Lung (tissue), 12 donors: Measurements from ENCODE around the gene CAP2. TPM values are rescaled to one million over a fixed set of nuclear protein-coding genes. Genes with fewer than 3 reads are reported as not detected.
A peak's percentile ranks its signal among the peaks of the same experiment; 100 is the strongest.

Experiments
- ATAC-seq: fragments of 200-7000 bp; cut with Tn5 transposase; one replicate; pipeline ENCODE4 v1.9.1; 2020; ENCODE audit warnings: moderate number of reproducible peaks; ENCODE audit not compliant: insufficient read depth, low FRiP score
- DNase-seq, 3 donors: peaks; one replicate each; pipeline ENCODE4 v3.0.0-alpha.2; 2013 to 2017
- H3K27ac ChIP-seq, 2 donors: one replicate each; pipeline ENCODE4 v1.5.1; 2013; ENCODE audit warnings: mild to moderate bottlenecking in 2 of 2, moderate library complexity in 2 of 2, control low read depth in 1 of 2, inconsistent platforms in 1 of 2, low read depth in 1 of 2, low read length in 1 of 2
- H3K27me3 ChIP-seq, 3 donors: one replicate each; pipeline ENCODE4 v1.5.1; 2013; ENCODE audit warnings: low read length in 2 of 3; ENCODE audit not compliant: control insufficient read depth in 3 of 3, insufficient read depth in 3 of 3
- H3K36me3 ChIP-seq, 4 donors: one replicate each; pipeline ENCODE4 v1.5.1; 2013; ENCODE audit warnings: low read length in 4 of 4, mild to moderate bottlenecking in 1 of 4, moderate library complexity in 1 of 4; ENCODE audit not compliant: control insufficient read depth in 4 of 4, insufficient read depth in 4 of 4
- H3K4me1 ChIP-seq, 5 donors: one replicate each; pipeline ENCODE4 v1.5.1; 2013; ENCODE audit warnings: low read length in 5 of 5, mild to moderate bottlenecking in 2 of 5, moderate library complexity in 1 of 5; ENCODE audit not compliant: control insufficient read depth in 5 of 5, insufficient read depth in 5 of 5
- H3K4me3 ChIP-seq: one replicate; pipeline ENCODE4 v1.5.1; 2013; ENCODE audit warnings: mild to moderate bottlenecking, control low read depth, moderate library complexity
- H3K9ac ChIP-seq, 2 donors: one replicate each; pipeline ENCODE4 v1.5.1; 2013; ENCODE audit warnings: low read length in 2 of 2, control low read depth in 1 of 2; ENCODE audit not compliant: insufficient read depth in 1 of 2
- H3K9me3 ChIP-seq, 4 donors: one replicate each; pipeline ENCODE4 v1.5.1; 2013; ENCODE audit warnings: low read length in 3 of 4, mild to moderate bottlenecking in 1 of 4, moderate library complexity in 1 of 4; ENCODE audit not compliant: control insufficient read depth in 4 of 4, insufficient read depth in 3 of 4
- CTCF ChIP-seq: IDR thresholded peaks from 2 replicates; pipeline ENCODE4 v1.5.1; 2012; ENCODE audit warnings: mild to moderate bottlenecking; ENCODE audit errors: control extremely low read depth, extremely low read depth
- WGBS, 2 donors: extraction: QIAGEN DNeasy Blood & Tissue Kit; methylation state at CpG; one replicate each; pipeline ENCODE4 v1.1.7; 2013; 5-methylcytosine and 5-hydroxymethylcytosine counted together
- polyA plus RNA-seq, 2 donors: library from polyadenylated mRNA; stranded (reverse); fragments of 200-250 nt; gene quantifications; one replicate each; pipeline ENCODE4 v1.2.1, GENCODE V29; 2013
- total RNA-seq, 2 donors: library from RNA; depleted of rRNA in 1 of 2; stranded (reverse); fragments of >200 nt in 1 of 2; gene quantifications; one replicate each; pipeline ENCODE4 v1.2.1, GENCODE V29; 2014 to 2021
- donor health status: control.
- donor health status: control.
- donor health status: Bipolar disorder and iron deficiency.
- donor health status: healthy.
- donor health status: DM: yes; HTN: yes; CAD: no.

Gene CAP2
- total and polyA plus RNA-seq, 4 donors, result 2.0 to 5.7 (median 3.4) TPM

- no peaks in the 10 kb centered on the region for H3K36me3 ChIP-seq
- no peak for ATAC-seq
- no peak for TF ChIP-seq CTCF
These were observed 57.4 kb downstream of the CAP2 start for GRCh38 chr6:17450832-17451231.

GRCh38 chr6:17452096-17452495 lies 58.7 kb downstream of the CAP2 start:
- Histone ChIP-seq H3K9ac (no peak overlapping the region), H3K4me3 (no peak overlapping the region), H3K9me3 (no peaks in the 10 kb centered on the region), H3K4me1 (peaks cover 0 to 8% (median 0%) of the 10 kb centered on the region in 5 donors), H3K36me3 (no peaks in the 10 kb centered on the region), H3K27me3 (no peaks in the 10 kb centered on the region), H3K27ac (no peak overlapping the region)
- 97 to 99% methylated on average over 6 of the region's 6 CpGs for WGBS, 2 donors
- ATAC-seq (no peak), DNase-seq (no peak)
- no peak for TF ChIP-seq CTCF

More at GRCh38 chr6:17450832-17451231, 57.4 kb downstream of the CAP2 start:
- Histone ChIP-seq H3K4me1 (peaks cover 0 to 3% (median 0%) of the 10 kb centered on the region in 5 donors), H3K9me3 (no peaks in the 10 kb centered on the region), H3K9ac (no peak overlapping the region), H3K27ac (no peak overlapping the region), H3K27me3 (no peaks in the 10 kb centered on the region), H3K4me3 (no peak overlapping the region)
- WGBS, 2 donors, result 16 to 23% methylated on average over 5 of the region's 5 CpGs
- peak in 2 of 3 donors; percentile 50 to 66 for DNase-seq

- ATAC-seq, result no peak
- WGBS, 2 donors, result 75 to 86% methylated on average over 7 of the region's 7 CpGs
- TF ChIP-seq CTCF, result no peak
These were observed 61.1 kb downstream of the CAP2 start for GRCh38 chr6:17454316-17455005.

GRCh38 chr6:17455919-17456318 lies 62.5 kb downstream of the CAP2 start:
- WGBS, 2 donors, result 95 to 96% methylated on average over 7 of the region's 7 CpGs
- ATAC-seq, result no peak
- H3K9me3 ChIP-seq, result no peaks in the 10 kb centered on the region
- no peaks in the 10 kb centered on the region for H3K36me3 ChIP-seq
- TF ChIP-seq CTCF, result no peak
- H3K9ac ChIP-seq, result no peak overlapping the region
- no peak overlapping the region for H3K27ac ChIP-seq
- peaks cover 0 to 15% (median 0%) of the 10 kb centered on the region in 5 donors for H3K4me1 ChIP-seq
- no peak for DNase-seq
- no peak overlapping the region for H3K4me3 ChIP-seq
- no peaks in the 10 kb centered on the region for H3K27me3 ChIP-seq

More at GRCh38 chr6:17454316-17455005, 61.1 kb downstream of the CAP2 start:
- Histone ChIP-seq H3K9me3 (no peaks in the 10 kb centered on the region), H3K4me1 (peaks cover 0 to 17% (median 0%) of the 10 kb centered on the region in 5 donors), H3K36me3 (no peaks in the 10 kb centered on the region), H3K4me3 (no peak overlapping the region), H3K27ac (no peak overlapping the region), H3K27me3 (no peaks in the 10 kb centered on the region), H3K9ac (no peak overlapping the region)
- DNase-seq, result no peak
